ENCODE measurements around the gene GHR.

- TF ChIP-seq ZNF274 (IDR thresholded peaks at IDR 0.05; ENCODE audit: low read depth, low read length) (no peak), YY1 (IDR thresholded peaks at IDR 0.05; ENCODE audit: insufficient read depth, insufficient read length) (no peak), SUZ12 (IDR thresholded peaks at IDR 0.05; ENCODE audit: extremely low read depth, insufficient read depth, insufficient read length) (no peak)
Observed at GRCh38 chr5:42483472-42484154, 60.4 kb downstream of the GHR start.

All from NT2/D1 (cell line).